GM12878 (cell line): ENCODE data around the gene METTL1. TPM values are rescaled to one million over a fixed set of nuclear protein-coding genes. Genes with fewer than 3 reads are reported as not detected.

Experiments used
- ATAC-seq: fragments of 200-7000 bp; cut with Tn5 transposase; 3 replicates; pipeline ENCODE4 v1.9.1; 2020; ENCODE audit warnings: mild to moderate bottlenecking, moderate library complexity
- BruUV-seq: library from RNA; stranded (reverse); fragments of 400-500 nt; replicated peaks from 2 replicates; lab custom pipeline; 2021; lab: Mats Ljungman, UMichigan
- CTCF ChIA-PET: fragments of 300-600 bp; sonication (Branson Sonifier 250); formaldehyde crosslinking; extraction: SDS; loops from one replicate; lab custom pipeline; 2021; ENCODE audit warnings: inconsistent platforms; lab: Yijun Ruan, JAX
- POLR2A ChIA-PET: fragments of 350-600 bp; formaldehyde crosslinking; extraction: SDS; loops from one replicate; lab custom pipeline; 2021; ENCODE audit warnings: inconsistent platforms; lab: Charles Lee
- RAD21 ChIA-PET: fragments of 300-600 bp; sonication (Branson Sonifier 250); formaldehyde crosslinking; loops from one replicate; lab custom pipeline; 2023; ENCODE audit warnings: antibody characterized with exemption; ENCODE audit not compliant: unreplicated experiment; lab: Charles Lee
- SMC1A ChIA-PET: fragments of 300-600 bp; sonication (Branson Sonifier 250); formaldehyde crosslinking; loops from one replicate; lab custom pipeline; 2023; ENCODE audit not compliant: unreplicated experiment, uncharacterized antibody; lab: Charles Lee
- DNase-seq: peaks from one replicate; pipeline ENCODE4 v3.0.0-alpha.2; 2011; ENCODE audit warnings: low read depth, low spot score
- FAIRE-seq: peaks from 3 replicates; lab custom pipeline; 2011; peaks lifted over from hg19 to GRCh38; lab: Jason Lieb, UNC
- H2AFZ ChIP-seq: 2 replicates; pipeline ENCODE4 v1.6.0; 2011; ENCODE audit warnings: low read depth, low read length, control low read depth; ENCODE audit not compliant: control insufficient read depth
- H3K27ac ChIP-seq: 2 replicates; pipeline ENCODE4 v1.5.1; 2011; ENCODE audit warnings: control low read depth; ENCODE audit not compliant: control insufficient read depth, insufficient read depth
- H3K27me3 ChIP-seq, 2 experiments: replicated peaks in 1 of 2; 2 replicates each; pipeline versions ENCODE4 v1.6.0 to v1.6.1; 2011; ENCODE audit warnings: low read length in 1 of 2; ENCODE audit not compliant: control insufficient read depth in 2 of 2, insufficient read depth in 2 of 2
- H3K36me3 ChIP-seq, 2 experiments: 2 replicates each; pipeline ENCODE4 v1.5.1; 2011; ENCODE audit warnings: low read length in 1 of 2; ENCODE audit not compliant: control insufficient read depth in 2 of 2, insufficient read depth in 2 of 2
- H3K4me1 ChIP-seq: 2 replicates; pipeline ENCODE4 v1.6.1; 2011; ENCODE audit warnings: mild to moderate bottlenecking, low read length, moderate library complexity, mixed read lengths; ENCODE audit not compliant: control insufficient read depth, insufficient read depth
- H3K4me2 ChIP-seq: 2 replicates; pipeline ENCODE4 v1.6.0; 2011; ENCODE audit warnings: control low read depth; ENCODE audit not compliant: control insufficient read depth, insufficient read depth
- H3K4me3 ChIP-seq: fragments of 200-600 bp; sonication (generic); 2 replicates; pipeline ENCODE4 v1.5.1; 2016
- H3K79me2 ChIP-seq: 2 replicates; pipeline ENCODE4 v1.6.0; 2011; ENCODE audit warnings: low read length; ENCODE audit not compliant: control insufficient read depth, insufficient read depth
- H3K9ac ChIP-seq: 2 replicates; pipeline ENCODE4 v1.8.0; 2011; ENCODE audit warnings: low read length, control low read depth, mixed read lengths; ENCODE audit not compliant: control insufficient read depth, insufficient read depth
- H3K9me3 ChIP-seq: replicated peaks from 3 replicates; pipeline ENCODE4 v1.5.1; 2011; ENCODE audit warnings: mild to moderate bottlenecking, low read length; ENCODE audit not compliant: control insufficient read depth, insufficient read depth
- H4K20me1 ChIP-seq: 2 replicates; pipeline ENCODE4 v1.6.0; 2011; ENCODE audit not compliant: control insufficient read depth, insufficient read depth
- ATF7 ChIP-seq: fragments of 450-650 bp; IDR thresholded peaks from 2 replicates; pipeline ENCODE4 v1.6.1; 2016; ENCODE audit warnings: low read depth, mild to moderate bottlenecking
- BRCA1 ChIP-seq: IDR thresholded peaks from 2 replicates; pipeline ENCODE4 v1.6.1; 2011; ENCODE audit warnings: low read depth, low read length, improper control_type of control experiment
- MTA3 ChIP-seq: IDR thresholded peaks from 2 replicates; pipeline ENCODE4 v1.6.1; 2012; ENCODE audit warnings: low read length, inconsistent platforms, borderline replicate concordance
- TCF3 ChIP-seq: IDR thresholded peaks from 2 replicates; pipeline ENCODE4 v1.6.1; 2012; ENCODE audit warnings: low read depth, mild to moderate bottlenecking, low read length, borderline replicate concordance; ENCODE audit not compliant: insufficient read depth
- WGBS: methylation state at CpG from one replicate; pipeline ENCODE4 v1.1.6; 2016; ENCODE audit warnings: low lambda C conversion rate; ENCODE audit not compliant: insufficient replicate concordance, insufficient coverage; ENCODE audit errors: missing lambda C conversion rate; 5-methylcytosine and 5-hydroxymethylcytosine counted together
- in situ Hi-C: fragments of 300-500 bp; cut with MboI; formaldehyde crosslinking; loops from 9 replicates; pipeline ENCODE4 v1.14.3; 2018; ENCODE audit warnings: mixed read lengths
- intact Hi-C: fragments of 100-400 bp; cut with micrococcal nuclease; formaldehyde crosslinking; loops from one replicate; pipeline ENCODE4 v1.14.2; 2022; ENCODE audit not compliant: unreplicated experiment
- polyA plus RNA-seq, 11 experiments: library from polyadenylated mRNA; depleted of rRNA in 4 of 11; unstranded in 6 of 11; stranded (reverse) in 5 of 11; fragments of >200 nt; fragmentation: Nextera tagmentation in 4 of 11; fragmentation: Illumina TruSeq in 1 of 11; extraction: Ambion mirVana in 4 of 11; extraction: Trizol in 1 of 11; gene quantifications; 1 replicate in 1 of 11; 2 replicates in 10 of 11; pipeline versions ENCODE4 v1.2.1 to v1.2.3, GENCODE V29; 2011 to 2016; ENCODE audit warnings: inconsistent platforms in 2 of 11, missing spikeins in 2 of 11, low read depth in 1 of 11
- total RNA-seq, 4 experiments: library from RNA; depleted of rRNA in 3 of 4; stranded (reverse); fragments of >200 nt in 3 of 4; fragmentation: Illumina TruSeq in 1 of 4; extraction: Trizol in 1 of 4; gene quantifications; 2 replicates each; pipeline versions ENCODE4 v1.2.1 to v1.2.3, GENCODE V29; 2013 to 2021
- TF ChIP-seq, protein P1 (sequence below): fragments of 450-650 bp; IDR thresholded peaks from 2 replicates; pipeline ENCODE4 v1.6.1; 2018; ENCODE audit warnings: borderline replicate concordance, mild to moderate bottlenecking; ENCODE audit not compliant: partially characterized antibody

Gene METTL1
- total and polyA plus RNA-seq, 10 of the 15 experiments (the other 5 are each of a cell fraction or from before 2014, with no cell fraction given): 11.3 to 44.3 (median 30.6) TPM

DNA sequence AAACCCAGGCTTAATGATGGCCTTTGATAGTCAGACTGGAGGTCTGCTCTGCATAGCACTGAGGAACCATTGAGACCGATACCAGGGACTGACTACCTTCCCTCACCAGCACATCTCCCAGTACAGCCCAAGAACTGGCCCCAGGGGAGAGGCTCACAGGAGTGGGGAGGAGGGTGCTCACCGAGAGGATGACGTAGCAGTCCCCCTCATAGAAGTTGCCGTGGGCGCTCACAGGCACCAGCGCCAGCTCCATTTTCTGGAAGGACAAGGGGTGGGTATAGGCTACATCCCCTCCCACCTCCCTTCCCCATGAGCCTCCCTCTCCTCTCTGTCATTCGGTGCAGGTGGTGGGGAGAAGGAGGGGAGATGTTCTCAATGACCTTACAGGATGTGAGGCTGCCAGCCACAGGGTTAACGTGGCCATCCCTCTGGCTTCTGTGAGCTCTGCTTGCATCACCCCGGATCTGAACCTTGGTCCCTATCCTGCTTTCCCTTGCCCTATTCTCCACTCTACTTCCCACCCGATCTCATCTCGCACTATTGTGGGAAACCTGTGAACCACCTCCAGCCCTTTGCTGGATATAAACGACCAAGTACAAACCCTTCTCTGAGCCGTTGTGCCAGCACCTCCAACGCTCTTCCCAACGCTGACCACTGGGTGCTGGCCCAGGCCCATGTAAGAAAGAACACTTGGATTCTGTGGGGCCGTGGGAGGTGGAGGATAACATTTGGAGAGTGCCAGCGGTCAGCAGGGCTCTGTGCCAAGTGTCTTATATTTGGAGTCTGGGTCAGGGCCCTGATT is 42.3 kb upstream of the METTL1 start:
- BruUV-seq: no TSS peak
- intact Hi-C loops: no loop called here
- TF ChIP-seq ATF7: no peak
- TF ChIP-seq TCF3: no peak
- TF ChIP-seq BRCA1: no peak
- no peak for TF ChIP-seq MTA3
- TF ChIP-seq, protein P1, sequence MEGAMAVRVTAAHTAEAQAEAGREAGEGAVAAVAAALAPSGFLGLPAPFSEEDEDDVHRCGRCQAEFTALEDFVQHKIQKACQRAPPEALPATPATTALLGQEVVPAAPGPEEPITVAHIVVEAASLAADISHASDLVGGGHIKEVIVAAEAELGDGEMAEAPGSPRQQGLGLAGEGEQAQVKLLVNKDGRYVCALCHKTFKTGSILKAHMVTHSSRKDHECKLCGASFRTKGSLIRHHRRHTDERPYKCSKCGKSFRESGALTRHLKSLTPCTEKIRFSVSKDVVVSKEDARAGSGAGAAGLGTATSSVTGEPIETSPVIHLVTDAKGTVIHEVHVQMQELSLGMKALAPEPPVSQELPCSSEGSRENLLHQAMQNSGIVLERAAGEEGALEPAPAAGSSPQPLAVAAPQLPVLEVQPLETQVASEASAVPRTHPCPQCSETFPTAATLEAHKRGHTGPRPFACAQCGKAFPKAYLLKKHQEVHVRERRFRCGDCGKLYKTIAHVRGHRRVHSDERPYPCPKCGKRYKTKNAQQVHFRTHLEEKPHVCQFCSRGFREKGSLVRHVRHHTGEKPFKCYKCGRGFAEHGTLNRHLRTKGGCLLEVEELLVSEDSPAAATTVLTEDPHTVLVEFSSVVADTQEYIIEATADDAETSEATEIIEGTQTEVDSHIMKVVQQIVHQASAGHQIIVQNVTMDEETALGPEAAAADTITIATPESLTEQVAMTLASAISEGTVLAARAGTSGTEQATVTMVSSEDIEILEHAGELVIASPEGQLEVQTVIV: no peak
- TF ChIP-seq, all 136 proteins: peak for 0
- H3K27ac ChIP-seq: no peak overlapping the region
- no peaks in the 10 kb centered on the region for H3K79me2 ChIP-seq
- H3K9ac ChIP-seq: no peak overlapping the region
- DNase-seq: no peak
- FAIRE-seq: no peak
- CTCF ChIA-PET: interaction anchor here (0.5 to 1.1 kb wide), 3 partner anchors 9 to 26 kb away, joined by 3 to 4 read pairs (median 3); no protein-coding TSS in a partner anchor
- RAD21 ChIA-PET: no interaction called here
- no peak for ATAC-seq
- in situ Hi-C loops: no loop called here
- no peak overlapping the region for H2AFZ ChIP-seq
- H4K20me1 ChIP-seq: no peaks in the 10 kb centered on the region
- H3K27me3 ChIP-seq: no peaks in the 10 kb centered on the region
- POLR2A ChIA-PET: interaction anchor here (0.5 kb wide), 1 partner anchor 9 kb away, joined by 3 read pairs; no protein-coding TSS in a partner anchor
- no peak overlapping the region for H3K4me2 ChIP-seq
- WGBS: 76% methylated on average over 17 of the region's 17 CpGs
- SMC1A ChIA-PET: interaction anchor here (1.9 kb wide), 1 partner anchor 81 kb away, joined by 4 read pairs; no protein-coding TSS in a partner anchor
- H3K36me3 ChIP-seq: no peaks in the 10 kb centered on the region; a peak in 1 of 4 replicates
- no peaks in the 10 kb centered on the region for H3K4me1 ChIP-seq
- no peak overlapping the region for H3K4me3 ChIP-seq
- H3K9me3 ChIP-seq: no peaks in the 10 kb centered on the region
